ENCODE measurements around the gene WDR74.

WDR74 gene

DNA sequence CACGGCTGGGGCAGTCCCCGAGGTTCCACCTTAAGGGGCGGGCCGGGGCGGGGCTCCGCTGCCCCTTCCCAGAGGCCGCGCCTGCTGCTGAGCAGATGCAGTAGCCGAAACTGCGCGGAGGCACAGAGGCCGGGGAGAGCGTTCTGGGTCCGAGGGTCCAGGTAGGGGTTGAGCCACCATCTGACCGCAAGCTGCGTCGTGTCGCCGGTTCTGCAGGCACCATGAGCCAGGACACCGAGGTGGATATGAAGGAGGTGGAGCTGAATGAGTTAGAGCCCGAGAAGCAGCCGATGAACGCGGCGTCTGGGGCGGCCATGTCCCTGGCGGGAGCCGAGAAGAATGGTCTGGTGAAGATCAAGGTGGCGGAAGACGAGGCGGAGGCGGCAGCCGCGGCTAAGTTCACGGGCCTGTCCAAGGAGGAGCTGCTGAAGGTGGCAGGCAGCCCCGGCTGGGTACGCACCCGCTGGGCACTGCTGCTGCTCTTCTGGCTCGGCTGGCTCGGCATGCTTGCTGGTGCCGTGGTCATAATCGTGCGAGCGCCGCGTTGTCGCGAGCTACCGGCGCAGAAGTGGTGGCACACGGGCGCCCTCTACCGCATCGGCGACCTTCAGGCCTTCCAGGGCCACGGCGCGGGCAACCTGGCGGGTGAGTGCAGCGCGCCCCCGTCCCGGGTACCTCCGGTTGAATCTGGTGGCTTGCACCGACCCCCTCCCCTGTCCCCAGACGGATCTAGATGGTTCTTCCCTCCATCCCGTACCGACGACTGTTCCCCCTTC is 41.6 kb upstream of the WDR74 start, which contains the start of gene SLC3A2:
Gene SLC3A2 (plus strand): TSS at position 94 of the 776 bp plus-strand sequence. CDS start 128 bp downstream, at position 222.
- TF ChIP-seq, protein P1, sequence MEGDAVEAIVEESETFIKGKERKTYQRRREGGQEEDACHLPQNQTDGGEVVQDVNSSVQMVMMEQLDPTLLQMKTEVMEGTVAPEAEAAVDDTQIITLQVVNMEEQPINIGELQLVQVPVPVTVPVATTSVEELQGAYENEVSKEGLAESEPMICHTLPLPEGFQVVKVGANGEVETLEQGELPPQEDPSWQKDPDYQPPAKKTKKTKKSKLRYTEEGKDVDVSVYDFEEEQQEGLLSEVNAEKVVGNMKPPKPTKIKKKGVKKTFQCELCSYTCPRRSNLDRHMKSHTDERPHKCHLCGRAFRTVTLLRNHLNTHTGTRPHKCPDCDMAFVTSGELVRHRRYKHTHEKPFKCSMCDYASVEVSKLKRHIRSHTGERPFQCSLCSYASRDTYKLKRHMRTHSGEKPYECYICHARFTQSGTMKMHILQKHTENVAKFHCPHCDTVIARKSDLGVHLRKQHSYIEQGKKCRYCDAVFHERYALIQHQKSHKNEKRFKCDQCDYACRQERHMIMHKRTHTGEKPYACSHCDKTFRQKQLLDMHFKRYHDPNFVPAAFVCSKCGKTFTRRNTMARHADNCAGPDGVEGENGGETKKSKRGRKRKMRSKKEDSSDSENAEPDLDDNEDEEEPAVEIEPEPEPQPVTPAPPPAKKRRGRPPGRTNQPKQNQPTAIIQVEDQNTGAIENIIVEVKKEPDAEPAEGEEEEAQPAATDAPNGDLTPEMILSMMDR (conservative IDR thresholded peaks at IDR 0.05; ENCODE audit: low read depth, low read length) = peak; percentile 58
- no peaks in the 10 kb centered on the region for H3K27me3 ChIP-seq (ENCODE audit: insufficient read depth, low read depth)
- no peak within 1 kb of the TSS for H3K4me3 ChIP-seq (IDR thresholded peaks at IDR 0.05; ENCODE audit: insufficient read depth, low read depth, low read length)
- peaks cover 5% of the 10 kb centered on the region; the same call in 1 of the 2 replicates for H4K20me1 ChIP-seq (ENCODE audit: insufficient read depth)
- H3K36me3 ChIP-seq (ENCODE audit: insufficient read depth) = peaks cover 20% of the 10 kb centered on the region; the same call in 1 of the 2 replicates
- H3K27ac ChIP-seq = peak within 1 kb of the TSS; percentile 93
- peaks cover 37% of the 10 kb centered on the region for H3K4me1 ChIP-seq (ENCODE audit: low read depth, poor library complexity, severe bottlenecking)
- peak within 1 kb of the TSS; percentile 97 for H3K9ac ChIP-seq
- peaks cover 50% of the 10 kb centered on the region for H3K79me2 ChIP-seq (ENCODE audit: insufficient read depth, low read depth)
- H3K4me2 ChIP-seq = peak within 1 kb of the TSS; percentile 74
- peak within 1 kb of the TSS; percentile 2; the same call in 1 of the 2 replicates for H2AFZ ChIP-seq (ENCODE audit: low read depth)

DNA sequence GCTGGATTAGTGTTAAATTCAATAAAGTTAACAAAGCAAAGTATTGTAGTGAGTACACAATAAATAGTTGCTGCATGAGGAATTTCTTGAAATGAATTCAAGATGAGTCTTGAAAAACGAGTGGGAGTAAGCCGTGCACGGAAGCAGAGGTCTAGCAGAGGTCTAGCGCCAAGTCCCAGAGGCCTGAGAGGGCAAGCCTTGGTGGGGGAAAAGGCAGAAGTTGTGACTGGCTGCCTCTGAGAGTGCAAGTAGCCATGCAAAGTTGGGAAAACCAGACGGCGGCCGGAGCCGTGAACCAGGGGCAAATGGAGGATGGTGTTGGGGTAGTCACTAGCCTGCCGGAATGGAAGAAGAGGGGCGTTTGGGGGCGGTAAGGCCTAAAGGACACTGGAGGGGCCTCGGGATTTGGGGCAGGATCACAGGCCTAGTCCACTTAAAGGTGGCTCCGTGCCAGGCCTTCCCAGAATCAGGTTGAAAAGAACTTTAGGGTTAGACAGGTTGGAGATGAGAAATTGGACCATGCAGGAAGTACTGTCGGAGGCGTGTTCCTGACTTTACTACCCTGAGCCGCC is 40.9 kb upstream of the WDR74 start:
- H3K4me1 ChIP-seq (ENCODE audit: low read depth, poor library complexity, severe bottlenecking) = peaks cover 37% of the 10 kb centered on the region
- H3K27ac ChIP-seq = peak overlapping the region; percentile 93
- H3K4me2 ChIP-seq = peak overlapping the region; percentile 74
- H3K9ac ChIP-seq = peak overlapping the region; percentile 97; the same call in 1 of the 2 replicates
- H3K27me3 ChIP-seq (ENCODE audit: insufficient read depth, low read depth) = no peaks in the 10 kb centered on the region
- peaks cover 4% of the 10 kb centered on the region; the same call in 1 of the 2 replicates for H4K20me1 ChIP-seq (ENCODE audit: insufficient read depth)
- TF ChIP-seq, protein P1 (conservative IDR thresholded peaks at IDR 0.05; ENCODE audit: low read depth, low read length) = no peak
- H3K79me2 ChIP-seq (ENCODE audit: insufficient read depth, low read depth) = peaks cover 51% of the 10 kb centered on the region
- H2AFZ ChIP-seq (ENCODE audit: low read depth) = no peak overlapping the region
- no peak overlapping the region for H3K4me3 ChIP-seq (IDR thresholded peaks at IDR 0.05; ENCODE audit: insufficient read depth, low read depth, low read length)
- H3K36me3 ChIP-seq (ENCODE audit: insufficient read depth) = peaks cover 14% of the 10 kb centered on the region; the same call in 1 of the 2 replicates

DNA sequence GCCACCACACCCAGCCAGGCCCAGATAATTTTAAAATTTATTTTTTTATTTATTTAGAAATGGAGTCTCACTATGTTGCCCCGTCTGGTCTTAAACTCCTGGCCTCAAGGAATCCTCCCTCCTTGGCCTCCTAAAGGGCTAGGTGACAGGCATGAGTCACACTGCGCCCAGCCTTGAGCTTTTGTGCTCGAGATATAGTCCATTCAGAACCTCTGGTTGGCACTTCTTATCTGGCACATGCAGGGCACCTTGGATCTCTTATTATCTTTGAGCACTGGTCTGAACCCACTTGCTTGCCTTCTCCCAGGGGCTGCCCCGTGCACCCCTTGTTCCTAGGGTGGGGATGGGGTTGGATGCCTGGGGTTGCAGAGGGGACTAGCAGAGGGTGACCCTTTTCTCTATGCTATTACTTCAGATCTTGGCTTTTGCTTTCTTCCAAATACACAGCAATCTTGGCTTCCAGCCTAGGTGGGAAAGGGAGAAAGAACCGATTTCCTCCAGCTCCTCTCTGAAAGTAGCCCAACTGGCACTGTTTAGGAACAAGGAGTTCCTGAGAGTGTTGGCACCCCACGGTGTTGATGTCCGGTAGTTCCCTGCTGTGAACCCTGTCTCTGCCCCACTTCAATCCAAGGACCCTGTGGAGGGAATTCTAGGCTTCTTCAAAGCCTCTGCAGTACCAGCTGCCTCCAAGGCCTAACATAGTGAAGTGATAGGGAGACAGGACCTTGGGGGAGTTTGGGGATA is 40.0 kb upstream of the WDR74 start:
- Histone ChIP-seq H4K20me1 (ENCODE audit: insufficient read depth) (no peaks in the 10 kb centered on the region), H3K27ac (peak overlapping the region; percentile 93; the same call in 1 of the 2 replicates), H2AFZ (ENCODE audit: low read depth) (no peak overlapping the region), H3K27me3 (ENCODE audit: insufficient read depth, low read depth) (no peaks in the 10 kb centered on the region), H3K9ac (no peak overlapping the region), H3K4me1 (ENCODE audit: low read depth, poor library complexity, severe bottlenecking) (peaks cover 35% of the 10 kb centered on the region), H3K36me3 (ENCODE audit: insufficient read depth) (peaks cover 6% of the 10 kb centered on the region; the same call in 1 of the 2 replicates), H3K79me2 (ENCODE audit: insufficient read depth, low read depth) (peaks cover 50% of the 10 kb centered on the region), H3K4me2 (no peak overlapping the region; the same call in 1 of the 2 replicates), H3K4me3 (IDR thresholded peaks at IDR 0.05; ENCODE audit: insufficient read depth, low read depth, low read length) (no peak overlapping the region)
- TF ChIP-seq, protein P1 (conservative IDR thresholded peaks at IDR 0.05; ENCODE audit: low read depth, low read length) = no peak

DNA sequence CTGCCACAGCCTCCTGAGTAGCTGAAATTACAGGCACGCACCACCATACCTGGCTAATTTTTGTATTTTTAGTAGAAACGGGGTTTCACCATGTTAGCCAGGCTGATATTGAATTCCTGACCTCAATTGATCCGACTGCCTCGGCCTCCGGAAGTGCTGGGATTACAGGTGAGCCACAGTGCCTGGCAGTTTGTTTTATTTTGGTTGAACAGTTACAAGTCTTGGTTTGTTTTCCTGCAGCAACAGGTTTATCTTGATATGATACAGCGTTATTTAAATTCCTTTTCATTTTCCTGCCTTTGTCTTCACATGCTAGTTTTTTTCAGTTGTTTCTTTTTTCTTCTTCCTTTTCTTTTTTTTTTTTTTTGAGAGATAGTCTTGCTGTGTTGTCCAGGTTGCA is 37.3 kb upstream of the WDR74 start:
- peaks cover 16% of the 10 kb centered on the region for H3K4me1 ChIP-seq (ENCODE audit: low read depth, poor library complexity, severe bottlenecking)
- H3K27ac ChIP-seq = no peak overlapping the region
- H3K4me3 ChIP-seq (IDR thresholded peaks at IDR 0.05; ENCODE audit: insufficient read depth, low read depth, low read length) = no peak overlapping the region
- no peak overlapping the region for H3K9ac ChIP-seq
- H3K27me3 ChIP-seq (ENCODE audit: insufficient read depth, low read depth) = no peaks in the 10 kb centered on the region
- peaks cover 26% of the 10 kb centered on the region for H3K79me2 ChIP-seq (ENCODE audit: insufficient read depth, low read depth)
- TF ChIP-seq, protein P1 (conservative IDR thresholded peaks at IDR 0.05; ENCODE audit: low read depth, low read length) = no peak
- H3K4me2 ChIP-seq = no peak overlapping the region
- no peaks in the 10 kb centered on the region for H3K36me3 ChIP-seq (ENCODE audit: insufficient read depth)
- H4K20me1 ChIP-seq (ENCODE audit: insufficient read depth) = no peaks in the 10 kb centered on the region
- H2AFZ ChIP-seq (ENCODE audit: low read depth) = no peak overlapping the region

Data from KMS-11 (cell line).